ENCODE results near the gene RNF4.

- TF ChIP-seq CREB5 (CRISPR knock-in tag; IDR thresholded peaks at IDR 0.05; ENCODE audit: low read depth) (no peak), ZFP3 (CRISPR knock-in tag; IDR thresholded peaks at IDR 0.05) (no peak)
These were observed 18.7 kb downstream of the RNF4 start for GRCh38 chr4:2487632-2488031.

Measured in SK-N-SH treated with all-trans-retinoic acid at 6 μM for 48 hours (cell line).